Activated CD4-positive, alpha-beta memory T cell treated with anti-CD3 and anti-CD28 coated beads, Interleukin-2, amount 10 ng/mL, durations not matched to agents 7 days and 5 days (primary cell): ENCODE measurements around the gene S100A6. TPM values are rescaled to one million over a fixed set of nuclear protein-coding genes. Genes with fewer than 3 reads are reported as not detected.
A peak's percentile ranks its signal among the peaks of the same experiment; 100 is the strongest.

ENCODE experiments used
- CTCF ChIA-PET: fragments of 350-600 bp; sonication (Branson Sonifier 250); formaldehyde crosslinking; loops from one replicate; lab custom pipeline; 2021; ENCODE audit warnings: antibody characterized with exemption, inconsistent platforms; lab: Charles Lee
- POLR2A ChIA-PET: fragments of 350-600 bp; sonication (Branson Sonifier 250); formaldehyde crosslinking; loops from one replicate; lab custom pipeline; 2021; ENCODE audit warnings: antibody characterized with exemption; lab: Charles Lee
- DNase-seq: peaks from one replicate; pipeline ENCODE4 v3.0.0-alpha.2; 2020
- H3K27ac Mint-ChIP-seq: one replicate; pipeline ENCODE4 v1.8.0; 2021; ENCODE audit warnings: mild to moderate bottlenecking, mixed read lengths
- H3K27me3 Mint-ChIP-seq: one replicate; pipeline ENCODE4 v1.8.0; 2021; ENCODE audit warnings: mixed read lengths
- H3K36me3 Mint-ChIP-seq: one replicate; pipeline ENCODE4 v1.8.0; 2021; ENCODE audit warnings: low read depth, mixed read lengths
- H3K4me1 Mint-ChIP-seq: one replicate; pipeline ENCODE4 v1.8.0; 2021; ENCODE audit warnings: mixed read lengths
- H3K4me3 Mint-ChIP-seq: one replicate; pipeline ENCODE4 v1.8.0; 2021; ENCODE audit warnings: mild to moderate bottlenecking, mixed read lengths
- H3K9me3 Mint-ChIP-seq: one replicate; pipeline ENCODE4 v1.8.0; 2021; ENCODE audit warnings: mixed read lengths
- total RNA-seq, 2 experiments: library from RNA; stranded (reverse); gene quantifications; one replicate each; pipeline ENCODE4 v1.2.3, GENCODE V29; 2021

S100A6 gene
- total RNA-seq, 2 experiments from 2014 or later = 781 to 799 TPM

DNA sequence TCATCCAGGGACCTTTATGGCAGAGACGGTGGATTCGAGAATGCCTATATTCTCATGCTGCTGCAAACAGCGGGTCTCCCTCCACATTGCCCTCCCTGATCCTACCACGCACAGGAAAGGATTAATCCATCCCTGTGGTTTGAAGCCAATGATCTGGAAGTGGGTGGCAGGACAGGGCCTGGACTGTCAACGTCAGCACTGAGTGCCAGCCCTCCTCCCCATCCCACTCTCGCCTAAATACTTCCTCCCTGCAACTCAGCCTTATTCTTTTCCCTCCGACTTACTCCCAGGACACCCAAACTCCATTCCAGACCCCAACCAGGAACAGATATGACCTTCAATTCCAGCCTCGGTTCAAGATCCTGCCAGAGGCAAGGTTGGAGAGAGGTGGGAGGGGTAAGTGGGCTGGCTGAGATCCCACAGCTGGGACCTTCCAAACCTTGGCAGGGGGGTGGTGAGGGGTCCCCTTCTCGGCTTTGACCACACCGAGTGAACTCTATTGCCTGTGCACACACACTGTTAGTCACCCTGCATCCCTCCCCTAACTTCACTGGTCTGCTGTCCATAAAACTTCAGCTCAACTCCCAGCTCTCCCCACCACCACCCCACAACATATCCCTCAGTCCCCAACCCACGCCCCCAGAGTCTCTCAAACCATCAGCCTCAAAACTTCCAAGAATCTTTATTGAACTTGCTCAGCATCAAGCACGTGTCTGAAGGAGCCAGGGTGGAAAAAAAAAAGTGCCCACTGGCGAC lies 7.3 kb upstream of the S100A6 start:
- Mint-ChIP-seq H3K27me3 (no peaks in the 10 kb centered on the region), H3K27ac (peak overlapping the region; percentile 98), H3K4me1 (peaks cover 88% of the 10 kb centered on the region), H3K4me3 (peak overlapping the region; percentile 96), H3K36me3 (peaks cover 63% of the 10 kb centered on the region), H3K9me3 (no peaks in the 10 kb centered on the region)
- ChIA-PET CTCF (interaction anchor here (1.8 to 6.5 kb wide), 3 partner anchors 9 to 25 kb away, joined by 3 to 117 read pairs (median 26); partner anchors contain the start of gene S100A6), POLR2A (interaction anchor here (0.6 to 4.5 kb wide), 4 partner anchors 9 to 55 kb away, joined by 3 to 281 read pairs (median 52); partner anchors contain the start of genes S100A2 and S100A6)
- DNase-seq = no peak

DNA sequence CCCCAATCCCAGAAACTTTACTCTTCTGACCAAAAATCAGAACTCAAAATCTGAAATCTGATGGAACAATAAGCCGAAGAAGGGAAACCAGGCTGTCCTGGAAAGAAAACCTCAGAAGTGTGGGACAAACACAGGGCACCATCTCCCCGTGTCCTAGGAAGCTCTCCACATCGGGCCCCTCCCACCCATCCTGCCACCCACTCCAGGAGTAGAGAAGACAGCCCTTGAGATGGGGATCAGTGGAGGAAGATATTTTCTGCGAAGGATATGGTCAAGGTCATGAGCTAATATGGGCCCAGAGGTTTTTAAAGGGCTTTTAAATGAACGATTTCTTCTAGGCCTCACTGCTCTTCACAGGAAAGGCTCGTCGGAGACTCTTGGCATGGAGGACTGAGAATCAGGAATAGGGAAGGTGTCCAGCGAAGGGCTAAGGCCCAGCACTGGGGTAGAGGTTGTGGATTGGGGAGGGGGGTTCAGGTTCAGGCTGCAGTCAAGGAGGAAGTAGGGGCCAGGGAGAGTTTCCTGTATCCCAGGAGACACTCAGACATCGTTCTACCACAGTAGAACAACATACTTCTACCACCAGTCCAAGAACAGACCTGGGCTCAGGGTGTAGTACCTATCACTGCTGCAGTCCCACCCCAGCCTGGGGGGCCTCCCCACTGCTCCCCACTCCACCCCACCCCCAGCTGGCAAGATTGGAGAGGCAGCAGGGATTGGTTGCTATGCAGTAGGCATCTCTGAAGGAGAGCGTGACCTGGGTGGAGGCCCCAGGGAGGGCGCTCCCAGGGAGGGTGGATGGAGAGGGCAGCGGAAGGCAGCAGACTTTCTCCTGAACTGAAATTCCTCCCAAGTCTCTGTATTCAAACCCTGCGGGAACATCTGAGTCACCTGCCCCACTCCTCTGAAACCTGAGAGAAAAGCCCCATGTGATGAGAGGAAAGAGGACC lies 6.1 kb upstream of the S100A6 start:
- Mint-ChIP-seq H3K27ac (peak overlapping the region; percentile 98), H3K27me3 (no peaks in the 10 kb centered on the region), H3K9me3 (no peaks in the 10 kb centered on the region), H3K36me3 (peaks cover 67% of the 10 kb centered on the region), H3K4me3 (peak overlapping the region; percentile 96), H3K4me1 (peaks cover 90% of the 10 kb centered on the region)
- DNase-seq = no peak
- ChIA-PET POLR2A (interaction anchor here (1.8 to 4.5 kb wide), 5 partner anchors 8 to 92 kb away, joined by 5 to 281 read pairs (median 28); partner anchors contain the start of genes CHTOP, S100A2 and S100A6), CTCF (interaction anchor here (0.9 to 2.8 kb wide), 5 partner anchors 8 to 92 kb away, joined by 3 to 19 read pairs (median 7); partner anchors contain the start of gene CHTOP)

DNA sequence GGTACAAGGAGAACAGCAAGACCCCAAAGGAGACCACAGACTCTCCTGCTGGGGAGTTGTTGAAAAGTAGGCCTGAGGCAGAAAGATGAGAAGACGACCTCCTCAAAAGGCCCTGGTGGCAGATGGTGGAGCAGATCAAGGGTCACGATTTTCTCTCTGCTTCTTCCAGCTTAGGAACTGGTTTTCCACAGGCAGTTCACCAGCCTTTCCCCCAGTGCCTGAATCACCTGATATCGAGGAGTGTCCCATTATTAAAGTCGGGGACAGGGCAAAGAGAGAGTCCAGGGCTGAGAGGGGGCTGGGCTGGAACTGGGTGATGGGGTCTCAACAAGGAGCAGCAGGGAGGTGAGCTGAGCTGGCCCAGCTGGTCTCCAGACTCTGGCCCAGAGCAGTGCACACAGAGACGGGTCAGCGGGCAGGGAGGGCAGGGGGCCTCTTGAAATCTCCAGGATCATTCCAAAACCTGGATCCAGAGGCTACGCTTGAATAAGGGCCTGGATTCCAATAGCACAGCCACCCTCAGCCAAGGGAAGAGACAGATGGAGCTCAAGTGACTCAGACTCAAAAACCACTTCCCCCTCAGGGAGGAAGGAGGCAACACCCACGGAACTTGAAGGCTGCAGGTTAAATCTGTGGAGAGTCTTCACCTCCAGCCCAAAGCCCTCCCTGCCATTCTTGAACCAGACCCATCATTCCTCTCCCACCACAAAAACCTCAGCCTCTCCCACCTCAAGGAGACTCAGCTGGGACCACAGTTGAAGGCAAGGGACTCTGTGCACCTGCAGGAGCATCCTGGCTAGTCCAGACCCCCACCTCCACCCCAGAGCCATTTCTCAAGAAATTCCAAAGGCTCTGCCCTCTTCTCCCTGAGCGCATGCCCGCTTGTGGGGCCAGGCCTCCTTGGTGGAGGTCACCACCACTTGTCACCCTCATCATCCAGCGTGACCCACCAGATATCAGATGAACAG lies 4.9 kb upstream of the S100A6 start, which contains the start of gene S100A5:
Gene S100A5, minus strand, starts transcription at position 541 of the 968 bp plus-strand sequence. CDS start 743 bp downstream, outside the sequence.
- peaks cover 73% of the 10 kb centered on the region for H3K36me3 Mint-ChIP-seq
- H3K4me1 Mint-ChIP-seq = peaks cover 88% of the 10 kb centered on the region
- H3K9me3 Mint-ChIP-seq = no peaks in the 10 kb centered on the region

GRCh38 chr1:153539395-153540093 lies 3.8 kb upstream of the S100A6 start:
- peaks cover 71% of the 10 kb centered on the region for H3K36me3 Mint-ChIP-seq
- H3K27ac Mint-ChIP-seq = peak overlapping the region; percentile 98
- no peak for DNase-seq
- H3K4me3 Mint-ChIP-seq = no peak overlapping the region
- H3K27me3 Mint-ChIP-seq = no peaks in the 10 kb centered on the region
- H3K9me3 Mint-ChIP-seq = no peaks in the 10 kb centered on the region
- ChIA-PET POLR2A (interaction anchor here (1.0 to 4.1 kb wide), 9 partner anchors 7 to 427 kb away, joined by 4 to 43 read pairs (median 5); partner anchors contain the start of genes CHTOP and S100A2), CTCF (interaction anchor here (1.2 to 2.8 kb wide), 8 partner anchors 7 to 94 kb away, joined by 3 to 19 read pairs (median 5); partner anchors contain the start of gene CHTOP)
- H3K4me1 Mint-ChIP-seq = peaks cover 81% of the 10 kb centered on the region

More for the DNA sequence above, 4.9 kb upstream of the S100A6 start, which contains the start of gene S100A5:
- H3K27me3 Mint-ChIP-seq = no peaks in the 10 kb centered on the region
- peak within 1 kb of the TSS; percentile 98 for H3K27ac Mint-ChIP-seq
- H3K4me3 Mint-ChIP-seq = peak within 1 kb of the TSS; percentile 60
- ChIA-PET CTCF (interaction anchor here (0.7 to 2.8 kb wide), 11 partner anchors 8 to 93 kb away, joined by 3 to 19 read pairs (median 5); partner anchors contain the start of genes CHTOP and S100A14), POLR2A (interaction anchor here (0.9 to 4.1 kb wide), 12 partner anchors 8 to 426 kb away, joined by 3 to 43 read pairs (median 4); partner anchors contain the start of genes CHTOP and S100A2)
- peak; percentile 73 for DNase-seq

- Mint-ChIP-seq H3K27ac (peak overlapping the region; percentile 94), H3K27me3 (no peaks in the 10 kb centered on the region), H3K9me3 (no peaks in the 10 kb centered on the region), H3K4me3 (no peak overlapping the region), H3K36me3 (peaks cover 71% of the 10 kb centered on the region), H3K4me1 (peaks cover 80% of the 10 kb centered on the region)
- CTCF ChIA-PET = no interaction called here
- no peak for DNase-seq
- POLR2A ChIA-PET = interaction anchor here (0.8 to 4.1 kb wide), 2 partner anchors 18 to 27 kb away, joined by 3 to 43 read pairs; partner anchors contain the start of gene S100A2
These were observed 2.6 kb upstream of the S100A6 start for GRCh38 chr1:153538315-153538821.

DNA sequence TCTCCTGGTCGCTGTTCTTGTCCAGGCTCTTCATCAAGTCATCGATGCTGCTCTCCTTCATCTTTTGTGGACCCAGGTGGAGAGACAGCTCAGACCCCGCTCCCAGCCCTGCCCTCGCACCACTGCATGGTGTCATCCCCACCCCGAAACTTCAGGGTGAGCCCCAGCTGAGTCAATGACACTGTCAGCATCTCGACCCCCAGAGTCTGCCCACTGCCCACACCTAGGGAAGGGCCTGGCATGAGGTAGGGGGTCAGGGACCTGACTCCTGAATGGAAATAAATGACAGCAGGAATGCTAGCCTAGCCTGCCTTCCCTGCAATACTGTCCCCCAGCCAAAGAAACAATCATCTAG lies 1.6 kb upstream of the S100A6 start:
- POLR2A ChIA-PET = interaction anchor here (0.8 to 7.1 kb wide), 4 partner anchors 7 to 26 kb away, joined by 3 to 281 read pairs (median 96); partner anchors contain the start of genes S100A2 and S100A4
- peaks cover 79% of the 10 kb centered on the region for H3K4me1 Mint-ChIP-seq
- H3K9me3 Mint-ChIP-seq = no peaks in the 10 kb centered on the region
- DNase-seq = no peak
- peak overlapping the region; percentile 20 for H3K4me3 Mint-ChIP-seq
- CTCF ChIA-PET = interaction anchor here (1.0 to 1.3 kb wide), 2 partner anchors 29 to 31 kb away, joined by 3 to 4 read pairs; partner anchors contain the start of gene S100A2
- peaks cover 64% of the 10 kb centered on the region for H3K36me3 Mint-ChIP-seq
- H3K27ac Mint-ChIP-seq = peak overlapping the region; percentile 94
- no peaks in the 10 kb centered on the region for H3K27me3 Mint-ChIP-seq

DNA sequence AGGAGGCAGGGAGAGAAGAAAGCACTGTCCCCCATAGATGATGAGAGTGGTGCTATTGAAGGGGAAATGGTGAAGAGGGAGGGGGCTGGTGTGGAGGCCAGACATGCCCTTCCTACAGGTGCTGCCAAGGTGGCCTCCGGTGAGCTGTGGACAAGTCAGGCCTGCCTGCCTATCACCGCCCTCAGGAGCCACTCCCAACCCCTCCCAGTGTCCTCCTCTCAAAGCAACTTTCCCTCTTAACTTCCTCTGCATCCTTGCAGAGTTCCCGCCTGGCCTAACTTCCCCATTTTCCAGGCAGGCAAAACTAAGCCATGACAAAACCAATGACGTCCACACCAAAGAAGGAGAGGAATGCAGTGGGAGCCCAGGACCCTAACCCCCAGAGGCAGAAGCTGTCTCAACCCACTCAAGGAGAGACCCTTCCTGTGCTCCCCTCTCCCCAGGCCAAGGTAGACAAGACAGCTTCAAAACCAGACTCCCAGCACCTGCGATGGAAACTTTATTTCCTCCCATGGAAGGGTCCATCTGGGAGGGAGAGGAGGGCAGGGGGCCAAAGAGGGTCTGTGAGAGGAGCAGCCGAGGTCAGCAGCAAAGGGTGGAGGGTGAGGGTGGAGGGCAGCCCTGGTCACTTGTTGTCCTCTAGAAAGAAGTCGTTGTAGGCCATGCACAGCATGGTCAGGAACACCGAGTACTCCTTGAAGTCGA lies 1.0 kb upstream of the S100A6 start:
- DNase-seq = no peak
- H3K4me1 Mint-ChIP-seq = peaks cover 79% of the 10 kb centered on the region
- H3K27me3 Mint-ChIP-seq = no peaks in the 10 kb centered on the region
- CTCF ChIA-PET = interaction anchor here (1.0 to 6.1 kb wide), 5 partner anchors 9 to 81 kb away, joined by 3 to 202 read pairs (median 5); partner anchors contain the start of genes S100A2, S100A3 and S100A4
- peak overlapping the region; percentile 99 for H3K4me3 Mint-ChIP-seq
- H3K9me3 Mint-ChIP-seq = no peaks in the 10 kb centered on the region
- POLR2A ChIA-PET = interaction anchor here (1.0 to 7.1 kb wide), 7 partner anchors 8 to 98 kb away, joined by 3 to 281 read pairs (median 99); partner anchors contain the start of genes CHTOP, S100A14, S100A2 and S100A4
- H3K36me3 Mint-ChIP-seq = peaks cover 61% of the 10 kb centered on the region
- H3K27ac Mint-ChIP-seq = peak overlapping the region; percentile 94

- Mint-ChIP-seq H3K27me3 (no peaks in the 10 kb centered on the region), H3K4me3 (peak overlapping the region; percentile 99), H3K4me1 (peaks cover 79% of the 10 kb centered on the region), H3K36me3 (peaks cover 57% of the 10 kb centered on the region), H3K27ac (peak overlapping the region; percentile 94), H3K9me3 (no peaks in the 10 kb centered on the region)
- POLR2A ChIA-PET = interaction anchor here (0.7 to 7.1 kb wide), 16 partner anchors 8 to 427 kb away, joined by 3 to 281 read pairs (median 9); partner anchors contain the start of genes CHTOP, ILF2, S100A1 and S100A13
- CTCF ChIA-PET = interaction anchor here (1.0 to 6.1 kb wide), 12 partner anchors 10 to 1501 kb away, joined by 3 to 202 read pairs (median 6); partner anchors contain the start of genes CHTOP, S100A2, S100A3 and S100A4
- peak; percentile 89 for DNase-seq
These were observed 350 bp upstream of the S100A6 start for GRCh38 chr1:153536012-153536670.

DNA sequence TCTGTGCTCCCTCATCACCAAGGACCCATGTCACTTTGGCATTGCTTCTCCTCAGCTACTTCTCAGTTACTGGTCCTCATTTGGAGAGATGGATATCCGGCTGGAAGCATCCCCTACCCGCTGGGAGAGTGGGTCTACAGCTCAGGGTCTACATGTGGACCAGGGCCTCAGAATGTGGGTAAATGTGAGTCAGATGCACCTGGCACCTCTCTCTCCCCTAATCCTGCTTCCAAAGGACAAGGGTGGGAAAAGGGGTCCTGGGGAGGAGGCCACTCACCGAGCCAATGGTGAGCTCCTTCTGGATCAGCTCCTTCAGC lies 908 bp downstream of the S100A6 start:
- CTCF ChIA-PET = interaction anchor here (1.0 to 6.1 kb wide), 9 partner anchors 10 to 1500 kb away, joined by 3 to 202 read pairs (median 12); partner anchors contain the start of genes CHTOP, S100A2, S100A3 and S100A4
- Mint-ChIP-seq H3K4me1 (peaks cover 75% of the 10 kb centered on the region), H3K4me3 (peak overlapping the region; percentile 99), H3K36me3 (peaks cover 47% of the 10 kb centered on the region), H3K27ac (peak overlapping the region; percentile 94), H3K9me3 (no peaks in the 10 kb centered on the region), H3K27me3 (no peaks in the 10 kb centered on the region)
- POLR2A ChIA-PET = interaction anchor here (0.6 to 7.1 kb wide), 16 partner anchors 10 to 428 kb away, joined by 3 to 281 read pairs (median 10); partner anchors contain the start of genes CHTOP, DENND4B, ILF2 and S100A1
- DNase-seq = no peak
